ENCODE measurements around the gene CTSW.

- TF ChIP-seq CTCF (IDR thresholded peaks at IDR 0.05; ENCODE audit: low read length) (no peak), EZH2 (IDR thresholded peaks at IDR 0.05; ENCODE audit: borderline replicate concordance, low read length) (no peak)
Observed at GRCh38 chr11:65883786-65884715, 4.4 kb downstream of the CTSW start.

Measured in OCI-LY1 (cell line).